Type B pancreatic cell (in vitro differentiated cells): ENCODE results near the gene RBM28. TPM values are rescaled to one million over a fixed set of nuclear protein-coding genes. Genes with fewer than 3 reads are reported as not detected.
A peak's percentile ranks its signal among the peaks of the same experiment; 100 is the strongest.

ENCODE experiments used
- DNase-seq: peaks from one replicate; pipeline ENCODE4 v3.0.0; 2021; ENCODE audit warnings: mixed read lengths; ENCODE audit not compliant: unreplicated experiment; ENCODE audit errors: extremely low spot score
- H3K27ac Mint-ChIP-seq: 2 replicates; pipeline ENCODE4 v1.8.0; 2021; ENCODE audit warnings: mild to moderate bottlenecking, mixed read lengths
- H3K27me3 Mint-ChIP-seq: 2 replicates; pipeline ENCODE4 v1.8.0; 2021; ENCODE audit warnings: mixed read lengths
- H3K36me3 Mint-ChIP-seq: 2 replicates; pipeline ENCODE4 v1.8.0; 2021; ENCODE audit warnings: mixed read lengths
- H3K4me1 Mint-ChIP-seq: one replicate; pipeline ENCODE4 v1.8.0; 2021; ENCODE audit warnings: mixed read lengths; ENCODE audit not compliant: unreplicated experiment
- H3K4me3 Mint-ChIP-seq: 2 replicates; pipeline ENCODE4 v1.8.0; 2021; ENCODE audit warnings: mild to moderate bottlenecking, mixed read lengths
- H3K9me3 Mint-ChIP-seq: 2 replicates; pipeline ENCODE4 v1.8.0; 2021; ENCODE audit warnings: mixed read lengths
- total RNA-seq: library from RNA; stranded (reverse); gene quantifications from 2 replicates; pipeline ENCODE4 v1.2.1, GENCODE V29; 2021; ENCODE audit warnings: low replicate concordance
- TF ChIP-seq, protein P1 (sequence below): fragments of 200-600 bp; sonication (generic); conservative IDR thresholded peaks from 2 replicates; pipeline ENCODE4 v1.5.0; 2021; ENCODE audit warnings: antibody characterized with exemption, mild to moderate bottlenecking

The RBM28 gene
- total RNA-seq, 1 donor from 2014 or later = 59.7 TPM

DNA sequence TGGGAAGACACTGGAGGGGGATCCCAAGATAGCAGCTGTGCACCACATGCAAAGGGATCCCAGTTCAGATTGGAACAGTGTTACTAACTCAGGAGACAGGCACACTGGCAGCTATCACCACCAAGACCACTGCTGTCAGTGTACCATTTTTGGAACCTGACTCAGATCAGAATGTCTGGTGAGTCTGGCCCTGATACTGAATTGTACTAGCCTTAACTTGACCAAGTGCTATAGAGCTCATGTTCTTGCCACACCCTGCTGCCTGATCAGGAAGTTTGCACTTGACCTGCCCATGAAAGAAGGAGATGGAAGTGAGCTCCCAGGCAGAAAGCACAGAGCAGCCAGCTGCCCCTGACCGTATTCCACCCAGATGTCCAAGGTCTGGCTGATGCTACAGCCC, 22.6 kb upstream of the RBM28 start:
- Mint-ChIP-seq H3K36me3 (no peaks in the 10 kb centered on the region), H3K27ac (no peak overlapping the region), H3K4me3 (no peak overlapping the region), H3K4me1 (peaks cover 5% of the 10 kb centered on the region), H3K27me3 (peaks cover 61% of the 10 kb centered on the region), H3K9me3 (no peaks in the 10 kb centered on the region)
- DNase-seq = no peak
- TF ChIP-seq, protein P1, sequence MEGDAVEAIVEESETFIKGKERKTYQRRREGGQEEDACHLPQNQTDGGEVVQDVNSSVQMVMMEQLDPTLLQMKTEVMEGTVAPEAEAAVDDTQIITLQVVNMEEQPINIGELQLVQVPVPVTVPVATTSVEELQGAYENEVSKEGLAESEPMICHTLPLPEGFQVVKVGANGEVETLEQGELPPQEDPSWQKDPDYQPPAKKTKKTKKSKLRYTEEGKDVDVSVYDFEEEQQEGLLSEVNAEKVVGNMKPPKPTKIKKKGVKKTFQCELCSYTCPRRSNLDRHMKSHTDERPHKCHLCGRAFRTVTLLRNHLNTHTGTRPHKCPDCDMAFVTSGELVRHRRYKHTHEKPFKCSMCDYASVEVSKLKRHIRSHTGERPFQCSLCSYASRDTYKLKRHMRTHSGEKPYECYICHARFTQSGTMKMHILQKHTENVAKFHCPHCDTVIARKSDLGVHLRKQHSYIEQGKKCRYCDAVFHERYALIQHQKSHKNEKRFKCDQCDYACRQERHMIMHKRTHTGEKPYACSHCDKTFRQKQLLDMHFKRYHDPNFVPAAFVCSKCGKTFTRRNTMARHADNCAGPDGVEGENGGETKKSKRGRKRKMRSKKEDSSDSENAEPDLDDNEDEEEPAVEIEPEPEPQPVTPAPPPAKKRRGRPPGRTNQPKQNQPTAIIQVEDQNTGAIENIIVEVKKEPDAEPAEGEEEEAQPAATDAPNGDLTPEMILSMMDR = no peak

DNA sequence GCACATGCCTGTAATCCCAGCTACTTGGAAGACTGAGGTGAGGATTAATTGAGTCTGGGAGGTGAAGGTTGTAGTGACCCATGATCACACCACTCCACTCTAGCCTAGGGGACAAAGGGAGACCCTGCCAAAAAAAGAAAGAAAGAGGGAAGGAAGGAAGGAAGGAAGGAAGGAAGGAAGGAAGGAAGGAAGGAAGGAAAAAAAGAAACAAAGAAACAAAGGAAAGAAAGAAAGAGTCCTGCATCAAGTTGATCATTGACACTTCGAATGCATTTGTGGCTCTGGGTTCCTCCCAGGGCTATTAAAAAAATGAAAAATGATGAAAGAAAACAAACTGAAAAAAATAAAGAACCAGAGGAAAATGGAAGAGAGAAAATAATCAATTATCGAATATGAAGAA, 21.7 kb upstream of the RBM28 start:
- Mint-ChIP-seq H3K27me3 (peaks cover 68% of the 10 kb centered on the region), H3K4me1 (peaks cover 5% of the 10 kb centered on the region), H3K36me3 (no peaks in the 10 kb centered on the region), H3K9me3 (no peaks in the 10 kb centered on the region), H3K27ac (no peak overlapping the region), H3K4me3 (no peak overlapping the region)
- TF ChIP-seq, protein P1 = no peak
- no peak for DNase-seq

DNA sequence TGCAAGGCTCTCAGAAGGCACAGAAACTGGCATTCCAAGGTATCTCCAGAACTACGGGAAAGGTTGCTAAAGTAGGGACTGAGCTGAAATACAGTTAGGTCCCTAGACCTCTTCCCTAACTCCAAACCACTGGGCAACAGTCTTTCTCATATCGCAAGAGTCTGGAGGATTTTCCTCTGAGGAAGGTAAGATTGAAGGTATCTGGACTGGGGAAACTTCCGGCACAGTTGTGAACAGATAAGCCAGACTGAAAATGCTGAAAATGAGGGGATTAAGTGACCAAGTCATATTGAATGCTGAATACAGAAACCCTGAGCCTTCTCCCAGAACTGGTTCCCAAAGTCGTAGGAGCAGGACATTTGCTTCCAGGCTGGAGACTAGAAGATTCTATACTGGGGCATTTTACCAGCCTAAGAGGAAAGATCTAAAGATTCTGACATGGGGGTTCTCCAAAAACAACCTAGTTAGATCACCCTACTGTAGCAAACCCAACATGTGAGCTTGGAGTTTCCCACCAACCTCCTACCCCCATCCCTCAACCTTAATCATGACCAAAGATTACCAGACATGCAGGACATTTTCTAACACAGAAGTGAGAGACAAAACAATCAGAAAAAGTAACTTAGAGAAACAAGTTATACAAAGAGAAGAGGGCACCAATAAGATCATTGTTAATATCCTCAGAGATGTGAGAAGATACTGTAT, 20.6 kb upstream of the RBM28 start:
- Mint-ChIP-seq H3K9me3 (no peaks in the 10 kb centered on the region), H3K27me3 (peaks cover 73% of the 10 kb centered on the region), H3K36me3 (no peaks in the 10 kb centered on the region), H3K4me3 (no peak overlapping the region), H3K27ac (no peak overlapping the region), H3K4me1 (peaks cover 5% of the 10 kb centered on the region)
- TF ChIP-seq, protein P1 = no peak
- DNase-seq = no peak

DNA sequence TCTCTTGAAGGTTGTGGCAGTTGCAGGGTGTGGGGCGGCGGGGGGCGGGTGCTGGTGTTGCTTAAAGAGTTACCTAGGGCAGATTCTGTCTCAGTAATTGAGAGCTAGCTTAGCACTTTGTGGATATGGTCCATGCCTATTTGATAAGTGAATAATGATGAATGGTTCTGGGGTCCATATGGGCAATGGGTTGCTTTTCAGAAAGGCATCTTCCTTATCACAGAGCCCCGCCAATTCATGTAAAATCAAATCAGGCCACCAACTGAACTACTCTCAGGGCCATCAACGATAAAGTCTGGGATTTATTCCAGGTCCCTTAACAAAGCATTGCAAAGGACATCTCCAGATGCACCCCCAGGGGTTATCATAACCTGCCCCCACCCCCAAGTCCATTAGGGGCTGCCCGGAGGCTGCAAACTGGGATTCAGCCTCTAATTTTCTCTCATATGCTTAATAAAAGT, 19.6 kb upstream of the RBM28 start:
- TF ChIP-seq, protein P1 = no peak
- Mint-ChIP-seq H3K4me1 (peaks cover 5% of the 10 kb centered on the region), H3K4me3 (peak overlapping the region; percentile 13), H3K27ac (no peak overlapping the region), H3K27me3 (peaks cover 80% of the 10 kb centered on the region), H3K9me3 (no peaks in the 10 kb centered on the region), H3K36me3 (no peaks in the 10 kb centered on the region)
- DNase-seq = no peak

DNA sequence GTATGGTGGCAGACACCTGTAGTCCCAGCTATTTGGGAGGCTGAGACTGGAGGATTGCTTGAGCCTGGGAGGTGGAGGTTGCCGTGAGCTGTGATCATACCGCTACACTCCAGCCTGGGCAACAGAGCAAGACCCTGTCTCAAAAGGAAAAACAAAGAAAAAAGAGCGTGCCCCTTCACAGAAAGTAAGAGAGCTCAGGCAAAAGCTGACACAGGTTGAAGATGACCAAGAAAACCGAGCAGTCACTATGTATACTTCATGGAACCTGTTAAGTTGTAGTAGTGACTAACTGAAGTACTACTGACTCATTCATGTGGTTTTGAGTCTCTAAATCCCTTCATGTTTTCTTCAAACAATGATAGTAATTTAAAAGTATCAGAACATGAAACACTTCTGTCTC, 19.0 kb upstream of the RBM28 start:
- Mint-ChIP-seq H3K27ac (no peak overlapping the region), H3K36me3 (no peaks in the 10 kb centered on the region), H3K27me3 (peaks cover 80% of the 10 kb centered on the region), H3K4me1 (peaks cover 5% of the 10 kb centered on the region), H3K9me3 (no peaks in the 10 kb centered on the region), H3K4me3 (peak overlapping the region; percentile 86)
- TF ChIP-seq, protein P1 = no peak
- no peak for DNase-seq
